GM12892 (cell line): ENCODE results near the gene PAPSS1.

Experiments
- POLR2A ChIP-seq: IDR thresholded peaks from 2 replicates; pipeline ENCODE4 v1.6.1; 2011; ENCODE audit warnings: low read depth, low read length, control low read depth
- TAF1 ChIP-seq: IDR thresholded peaks from 2 replicates; pipeline ENCODE4 v1.6.1; 2011; ENCODE audit warnings: low read depth, mild to moderate bottlenecking, control low read depth, low read length, borderline replicate concordance

DNA sequence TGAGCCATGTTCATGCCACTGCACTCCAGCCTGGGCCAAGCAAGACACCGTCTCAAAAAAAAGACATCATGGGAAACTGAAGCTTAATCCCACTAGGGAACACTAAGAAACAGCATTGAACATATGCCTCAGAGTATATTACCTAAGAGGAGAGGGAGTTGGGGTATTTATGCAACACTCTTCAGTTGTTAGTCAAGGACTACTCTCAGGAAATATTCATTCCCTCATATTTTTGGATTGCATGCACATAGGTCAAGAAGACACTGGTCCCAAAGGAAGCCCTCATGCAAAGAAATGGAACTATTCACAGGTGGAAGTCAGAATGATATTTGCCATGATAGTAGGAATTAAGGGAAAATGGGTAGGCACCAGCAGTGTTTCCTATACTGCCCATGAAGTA is 22.8 kb upstream of the PAPSS1 start:
- TF ChIP-seq POLR2A (no peak), TAF1 (no peak)
